ENCODE measurements around the gene IYD.

Gene IYD

GRCh38 chr6:150345781-150346180 lies 23.0 kb upstream of the IYD start:
- H3K27ac Mint-ChIP-seq: no peak overlapping the region
- no peak for DNase-seq
- no peaks in the 10 kb centered on the region for H3K36me3 Mint-ChIP-seq (ENCODE audit: low read depth)
- H3K9me3 Mint-ChIP-seq: no peaks in the 10 kb centered on the region
- peaks cover 7% of the 10 kb centered on the region for H3K27me3 Mint-ChIP-seq (ENCODE audit: low read depth, poor library complexity)
- TF ChIP-seq CTCF (IDR thresholded peaks at IDR 0.05): no peak
- H3K4me1 Mint-ChIP-seq: peaks cover 6% of the 10 kb centered on the region
- no peak overlapping the region for H3K4me3 Mint-ChIP-seq

- no peak for DNase-seq
- no peak for TF ChIP-seq CTCF (IDR thresholded peaks at IDR 0.05)
- Mint-ChIP-seq H3K4me3 (no peak overlapping the region), H3K27me3 (ENCODE audit: low read depth, poor library complexity) (peaks cover 7% of the 10 kb centered on the region), H3K27ac (no peak overlapping the region), H3K4me1 (peaks cover 4% of the 10 kb centered on the region), H3K9me3 (no peaks in the 10 kb centered on the region), H3K36me3 (ENCODE audit: low read depth) (no peaks in the 10 kb centered on the region)
Measured at GRCh38 chr6:150346346-150346745, 22.5 kb upstream of the IYD start.

- H3K27me3 Mint-ChIP-seq (ENCODE audit: low read depth, poor library complexity): peaks cover 4% of the 10 kb centered on the region
- H3K36me3 Mint-ChIP-seq (ENCODE audit: low read depth): no peaks in the 10 kb centered on the region
- DNase-seq: no peak
- no peak for TF ChIP-seq CTCF (IDR thresholded peaks at IDR 0.05)
- H3K4me3 Mint-ChIP-seq: no peak overlapping the region
- no peak overlapping the region for H3K27ac Mint-ChIP-seq
- H3K4me1 Mint-ChIP-seq: no peaks in the 10 kb centered on the region
- H3K9me3 Mint-ChIP-seq: no peaks in the 10 kb centered on the region
Measured at GRCh38 chr6:150347845-150348244, 21.0 kb upstream of the IYD start.

- no peak for TF ChIP-seq CTCF (IDR thresholded peaks at IDR 0.05)
- no peak for DNase-seq
- H3K9me3 Mint-ChIP-seq: no peaks in the 10 kb centered on the region
- no peak overlapping the region for H3K27ac Mint-ChIP-seq
- H3K36me3 Mint-ChIP-seq (ENCODE audit: low read depth): no peaks in the 10 kb centered on the region
- H3K4me3 Mint-ChIP-seq: no peak overlapping the region
- H3K4me1 Mint-ChIP-seq: peaks cover under 1% of the 10 kb centered on the region
- H3K27me3 Mint-ChIP-seq (ENCODE audit: low read depth, poor library complexity): peaks cover 2% of the 10 kb centered on the region
Measured at GRCh38 chr6:150349546-150349945, 19.3 kb upstream of the IYD start.

GRCh38 chr6:150352321-150353296 lies 16.2 kb upstream of the IYD start:
- no peak for TF ChIP-seq CTCF (IDR thresholded peaks at IDR 0.05)
- Mint-ChIP-seq H3K36me3 (ENCODE audit: low read depth) (no peaks in the 10 kb centered on the region), H3K4me3 (no peak overlapping the region), H3K27ac (no peak overlapping the region), H3K9me3 (peaks cover 3% of the 10 kb centered on the region), H3K4me1 (peaks cover 9% of the 10 kb centered on the region), H3K27me3 (ENCODE audit: low read depth, poor library complexity) (no peaks in the 10 kb centered on the region)
- DNase-seq: no peak

GRCh38 chr6:150353445-150353844 lies 15.4 kb upstream of the IYD start:
- Mint-ChIP-seq H3K4me3 (no peak overlapping the region), H3K27ac (no peak overlapping the region), H3K4me1 (peaks cover 9% of the 10 kb centered on the region), H3K27me3 (ENCODE audit: low read depth, poor library complexity) (no peaks in the 10 kb centered on the region), H3K36me3 (ENCODE audit: low read depth) (no peaks in the 10 kb centered on the region), H3K9me3 (peaks cover 3% of the 10 kb centered on the region)
- DNase-seq: no peak
- no peak for TF ChIP-seq CTCF (IDR thresholded peaks at IDR 0.05)
